A673 (cell line): ENCODE results near the gene GALR3. TPM values are rescaled to one million over a fixed set of nuclear protein-coding genes. Genes with fewer than 3 reads are reported as not detected.

Experiments
- BruUV-seq: library from RNA; stranded (reverse); fragments of 400-500 nt; replicated peaks from 2 replicates; lab custom pipeline; 2021; lab: Mats Ljungman, UMichigan
- CTCF ChIA-PET: fragments of 300-600 bp; sonication (Branson Sonifier 250); formaldehyde crosslinking; loops from one replicate; lab custom pipeline; 2022; ENCODE audit warnings: antibody characterized with exemption; lab: Charles Lee
- POLR2A ChIA-PET: fragments of 300-600 bp; sonication (Branson Sonifier 250); formaldehyde crosslinking; loops from one replicate; lab custom pipeline; 2022; ENCODE audit warnings: antibody characterized with exemption; ENCODE audit not compliant: low non-redundant PET; lab: Charles Lee
- DNase-seq: peaks from one replicate; pipeline ENCODE4 v3.0.0-alpha.2; 2015; ENCODE audit warnings: low spot score
- H3K27ac ChIP-seq: fragments of 200-600 bp; sonication (generic); 2 replicates; pipeline ENCODE4 v1.5.1; 2016; ENCODE audit warnings: mixed run types, low read depth, mild to moderate bottlenecking, mixed read lengths, antibody characterized with exemption, low read length; ENCODE audit not compliant: poor library complexity, severe bottlenecking
- H3K27me3 ChIP-seq: fragments of 200-600 bp; sonication (generic); replicated peaks from 2 replicates; pipeline ENCODE4 v1.6.1; 2017; ENCODE audit warnings: mixed run types, low read depth, mild to moderate bottlenecking, mixed read lengths, antibody characterized with exemption, low read length; ENCODE audit not compliant: insufficient read depth, poor library complexity
- H3K36me3 ChIP-seq: fragments of 200-600 bp; sonication (generic); 2 replicates; pipeline ENCODE4 v1.6.1; 2016; ENCODE audit warnings: mixed run types, mild to moderate bottlenecking, mixed read lengths, antibody characterized with exemption, low read length; ENCODE audit not compliant: insufficient read depth, poor library complexity, severe bottlenecking
- H3K4me1 ChIP-seq: fragments of 200-600 bp; sonication (generic); 2 replicates; pipeline ENCODE4 v1.6.1; 2017; ENCODE audit warnings: mixed run types, mild to moderate bottlenecking, mixed read lengths, antibody characterized with exemption, low read length; ENCODE audit not compliant: insufficient read depth, poor library complexity, severe bottlenecking
- H3K4me3 ChIP-seq: fragments of 200-600 bp; sonication (generic); 2 replicates; pipeline ENCODE4 v1.5.1; 2016; ENCODE audit warnings: low read depth, mixed run types, mild to moderate bottlenecking, mixed read lengths, low read length; ENCODE audit not compliant: poor library complexity, severe bottlenecking
- H3K9me3 ChIP-seq: fragments of 200-600 bp; sonication (generic); 2 replicates; pipeline ENCODE4 v1.6.1; 2016; ENCODE audit warnings: mixed run types, low read depth, mild to moderate bottlenecking, mixed read lengths, antibody characterized with exemption, low read length; ENCODE audit not compliant: poor library complexity, severe bottlenecking
- CTCF ChIP-seq: fragments of 300-800, 200-600 bp; sonication (generic); conservative IDR thresholded peaks from 2 replicates; pipeline ENCODE4 v1.5.1; 2017; ENCODE audit warnings: low read depth, mild to moderate bottlenecking, antibody characterized with exemption, low read length, moderate library complexity, mixed read lengths
- EZH2 ChIP-seq: fragments of 200-600 bp; sonication (generic); IDR thresholded peaks from 2 replicates; pipeline ENCODE4 v1.6.1; 2017; ENCODE audit warnings: borderline replicate concordance, low read depth, mild to moderate bottlenecking, mixed read lengths, antibody characterized with exemption, low read length; ENCODE audit not compliant: poor library complexity, severe bottlenecking
- intact Hi-C: fragments of 100-400 bp; cut with micrococcal nuclease; formaldehyde crosslinking; loops from one replicate; pipeline ENCODE4 v1.10.0; 2022; ENCODE audit not compliant: unreplicated experiment
- total RNA-seq: library from RNA; stranded (reverse); gene quantifications from 2 replicates; pipeline ENCODE4 v1.2.3, GENCODE V29; 2021

GALR3 gene
- total RNA-seq, 1 experiment from 2014 or later: not detected

- Histone ChIP-seq H3K27me3 (no peaks in the 10 kb centered on the region), H3K4me3 (peak overlapping the region; percentile 77), H3K4me1 (peaks cover 31% of the 10 kb centered on the region), H3K9me3 (no peaks in the 10 kb centered on the region), H3K27ac (peak overlapping the region; percentile 89), H3K36me3 (no peaks in the 10 kb centered on the region)
- DNase-seq: no peak
- ChIA-PET CTCF (no interaction called here), POLR2A (no interaction called here)
- no TSS peak for BruUV-seq
- intact Hi-C loops: loop anchor here (5.0 kb wide), 1 partner anchor 126 kb away; the partner anchor contains the start of gene LGALS1
- TF ChIP-seq EZH2: no peak
These were observed 19.4 kb upstream of the GALR3 start for GRCh38 chr22:37803639-37804351.

GRCh38 chr22:37804352-37804880, 18.8 kb upstream of the GALR3 start:
- no peak for TF ChIP-seq CTCF
- TF ChIP-seq EZH2: no peak
- peaks cover 31% of the 10 kb centered on the region for H3K4me1 ChIP-seq
- peak overlapping the region; percentile 89 for H3K27ac ChIP-seq
- DNase-seq: no peak
- ChIA-PET POLR2A (interaction anchor here (0.6 kb wide), 2 partner anchors 83 to 120 kb away, joined by 3 to 4 read pairs; no protein-coding TSS in a partner anchor), CTCF (no interaction called here)
- H3K27me3 ChIP-seq: no peaks in the 10 kb centered on the region
- intact Hi-C loops: loop anchor here (5.0 kb wide), 1 partner anchor 127 kb away; the partner anchor contains the start of gene LGALS1
- TSS peak; percentile 91 for BruUV-seq
- no peaks in the 10 kb centered on the region for H3K36me3 ChIP-seq
- H3K4me3 ChIP-seq: peak overlapping the region; percentile 77
- H3K9me3 ChIP-seq: no peaks in the 10 kb centered on the region

GRCh38 chr22:37804881-37805809, 18.0 kb upstream of the GALR3 start:
- intact Hi-C loops: loop anchor here (5.0 kb wide), 1 partner anchor 128 kb away; the partner anchor contains the start of gene LGALS1
- TF ChIP-seq EZH2 (no peak), CTCF (no peak)

More at GRCh38 chr22:37804881-37805809, 18.0 kb upstream of the GALR3 start:
- BruUV-seq: no TSS peak
- peak overlapping the region; percentile 89 for H3K27ac ChIP-seq
- peak; percentile 88 for DNase-seq
- peak overlapping the region; percentile 77 for H3K4me3 ChIP-seq
- H3K4me1 ChIP-seq: peaks cover 31% of the 10 kb centered on the region
- H3K36me3 ChIP-seq: no peaks in the 10 kb centered on the region
- POLR2A ChIA-PET: interaction anchor here (0.6 kb wide), 3 partner anchors 17 to 120 kb away, joined by 3 to 4 read pairs (median 4); no protein-coding TSS in a partner anchor
- no peaks in the 10 kb centered on the region for H3K9me3 ChIP-seq
- no peaks in the 10 kb centered on the region for H3K27me3 ChIP-seq
- CTCF ChIA-PET: no interaction called here
